ENCODE results near the gene HYAL3.
"Not testable (repeated sequence)": the region's sequence is repeated elsewhere in the genome, so short reads cannot be mapped to it uniquely, and the experiment has no call there.

Gene HYAL3

GRCh38 chr3:50314816-50315215, 15.6 kb upstream of the HYAL3 start:
- no peak for DNase-seq (ENCODE audit: low spot score)
- no peak for TF ChIP-seq CTCF (IDR thresholded peaks at IDR 0.05; ENCODE audit: extremely low read depth, insufficient read depth, missing control alignments)
- in situ Hi-C loops (cut with MboI; ENCODE audit: low pct_unique_long_range_greater_than_20kb, low sequenced_read_pairs, unreplicated experiment), result no loop called here

GRCh38 chr3:50314342-50314741, 15.1 kb upstream of the HYAL3 start:
- in situ Hi-C loops (cut with MboI; ENCODE audit: low pct_unique_long_range_greater_than_20kb, low sequenced_read_pairs, unreplicated experiment), result no loop called here
- no peak for TF ChIP-seq CTCF (IDR thresholded peaks at IDR 0.05; ENCODE audit: extremely low read depth, insufficient read depth, missing control alignments)
- DNase-seq (ENCODE audit: low spot score), result no peak

DNA sequence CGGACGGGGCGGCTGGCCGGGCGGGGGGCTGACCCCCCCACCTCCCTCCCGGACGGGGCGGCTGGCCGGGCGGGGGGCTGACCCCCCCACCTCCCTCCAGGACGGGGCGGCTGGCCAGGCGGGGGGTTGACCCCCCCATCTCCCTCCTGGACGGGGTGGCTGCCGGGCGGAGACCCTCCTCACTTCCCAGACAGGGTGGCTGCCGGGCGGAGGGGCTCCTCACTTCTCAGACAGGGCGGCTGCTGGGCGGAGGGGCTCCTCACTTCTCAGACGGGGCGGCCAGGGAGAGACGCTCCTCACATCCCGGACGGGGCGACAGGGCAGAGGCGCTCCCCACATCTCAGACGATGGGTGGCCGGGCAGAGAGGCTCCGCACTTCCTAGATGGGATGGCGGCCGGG, 12.8 kb upstream of the HYAL3 start:
- in situ Hi-C loops (cut with MboI; ENCODE audit: low pct_unique_long_range_greater_than_20kb, low sequenced_read_pairs, unreplicated experiment), result not testable (repeated sequence)

DNA sequence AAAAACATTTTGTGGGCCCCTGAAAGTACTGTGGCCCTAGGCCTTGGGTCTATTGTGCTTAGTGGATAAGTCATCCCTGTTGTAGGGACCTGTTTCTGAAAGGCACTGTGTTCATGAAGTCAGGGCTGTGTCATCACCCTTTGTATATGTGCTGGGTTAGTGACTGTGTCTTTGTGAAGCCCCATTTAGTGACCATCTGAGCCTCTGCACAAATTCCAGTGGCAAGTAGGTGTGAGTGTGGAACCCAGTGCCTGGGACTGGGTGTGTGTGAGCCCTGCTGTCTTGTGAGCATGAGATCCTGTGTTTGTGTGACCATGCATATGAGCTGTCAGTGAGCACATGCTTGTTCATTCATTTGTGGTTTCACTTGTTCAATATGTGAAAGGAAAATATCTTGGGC, 5.4 kb upstream of the HYAL3 start:
- in situ Hi-C loops (cut with MboI; ENCODE audit: low pct_unique_long_range_greater_than_20kb, low sequenced_read_pairs, unreplicated experiment), result no loop called here
- no peak for TF ChIP-seq CTCF (IDR thresholded peaks at IDR 0.05; ENCODE audit: extremely low read depth, insufficient read depth, missing control alignments)
- DNase-seq (ENCODE audit: low spot score), result no peak

More for the DNA sequence above, 12.8 kb upstream of the HYAL3 start:
- not testable (repeated sequence) for DNase-seq (ENCODE audit: low spot score)

GRCh38 chr3:50303013-50303815, 4.0 kb upstream of the HYAL3 start, which contains the start of gene HYAL1:
Gene HYAL1 (minus strand): TSS chr3:50303574. CDS start chr3:50302956, 618 bp downstream.
- in situ Hi-C loops (cut with MboI; ENCODE audit: low pct_unique_long_range_greater_than_20kb, low sequenced_read_pairs, unreplicated experiment), result no loop called here
- no peak for TF ChIP-seq CTCF (IDR thresholded peaks at IDR 0.05; ENCODE audit: extremely low read depth, insufficient read depth, missing control alignments)
- DNase-seq (ENCODE audit: low spot score), result no peak

- in situ Hi-C loops (cut with MboI; ENCODE audit: low pct_unique_long_range_greater_than_20kb, low sequenced_read_pairs, unreplicated experiment), result no loop called here
- TF ChIP-seq CTCF (IDR thresholded peaks at IDR 0.05; ENCODE audit: extremely low read depth, insufficient read depth, missing control alignments), result no peak
- no peak for DNase-seq (ENCODE audit: low spot score)
Measured at GRCh38 chr3:50302095-50303012, 3.1 kb upstream of the HYAL3 start.

Measured in GM13977 (cell line).